K562 (cell line): Measurements from ENCODE around the gene LIMS1. TPM values are rescaled to one million over a fixed set of nuclear protein-coding genes. Genes with fewer than 3 reads are reported as not detected.

Experiments used
- ATAC-seq: fragments of 200-7000 bp; cut with Tn5 transposase; 3 replicates; pipeline ENCODE4 v1.9.1; 2020; ENCODE audit warnings: moderate library complexity
- BruUV-seq: library from RNA; stranded (reverse); fragments of 400-500 nt; replicated peaks from 2 replicates; lab custom pipeline; 2021; lab: Mats Ljungman, UMichigan
- CTCF ChIA-PET: fragments of 300-600 bp; formaldehyde crosslinking; extraction: SDS; loops from one replicate; lab custom pipeline; 2021; ENCODE audit warnings: low intra/inter-chr PET ratio; lab: Yijun Ruan, JAX
- POLR2A ChIA-PET: fragments of 300-600, 350-650 bp; sonication (Branson Sonifier 250); formaldehyde crosslinking; extraction: SDS; loops from one replicate; lab custom pipeline; 2021; ENCODE audit warnings: antibody characterized with exemption, inconsistent platforms; lab: Yijun Ruan, JAX
- DNase-seq, 4 experiments: peaks; one replicate each; pipeline versions ENCODE4 v3.0.0 to v3.0.0-alpha.2; 2011 to 2018; ENCODE audit warnings: low spot score in 3 of 4, mixed read lengths in 3 of 4; ENCODE audit errors: extremely low read depth in 1 of 4
- FAIRE-seq: peaks from 2 replicates; lab custom pipeline; 2011; peaks lifted over from hg19 to GRCh38; lab: Jason Lieb, UNC
- H2AFZ ChIP-seq: 2 replicates; pipeline ENCODE4 v1.6.0; 2011; ENCODE audit warnings: low read depth, low read length, control low read depth, inconsistent platforms
- H3K27ac ChIP-seq: fragments of 200-600 bp; 3 replicates; pipeline ENCODE4 v1.8.0; 2011; ENCODE audit warnings: low read depth, mild to moderate bottlenecking, control low read depth, inconsistent platforms, low read length, moderate library complexity, mixed read lengths; ENCODE audit errors: extremely low read depth
- H3K27me3 ChIP-seq, 2 experiments: fragments of 300-600 bp in 1 of 2; 2 replicates in 1 of 2; 3 replicates in 1 of 2; pipeline versions ENCODE4 v1.6.0 to v1.8.0; 2011; ENCODE audit warnings: inconsistent platforms in 2 of 2, low read length in 2 of 2, mild to moderate bottlenecking in 1 of 2, mixed read lengths in 1 of 2, moderate library complexity in 1 of 2; ENCODE audit not compliant: control insufficient read depth in 2 of 2, insufficient read depth in 2 of 2
- H3K36me3 ChIP-seq: fragments of 300-600 bp; 3 replicates; pipeline ENCODE4 v1.8.0; 2011; ENCODE audit warnings: mild to moderate bottlenecking, low read length, inconsistent platforms; ENCODE audit not compliant: control insufficient read depth, insufficient read depth
- H3K4me1 ChIP-seq, 2 experiments: fragments of 200-600 bp in 1 of 2; replicated peaks in 1 of 2; 2 replicates in 1 of 2; 3 replicates in 1 of 2; pipeline versions ENCODE4 v1.5.1 to v1.8.0; 2011; ENCODE audit warnings: inconsistent platforms in 2 of 2, low read length in 2 of 2, mild to moderate bottlenecking in 1 of 2, mixed read lengths in 1 of 2, moderate library complexity in 1 of 2; ENCODE audit not compliant: control insufficient read depth in 2 of 2, insufficient read depth in 2 of 2
- H3K4me2 ChIP-seq: 2 replicates; pipeline ENCODE4 v1.6.1; 2011; ENCODE audit warnings: low read length, control low read depth, inconsistent platforms, mixed read lengths; ENCODE audit not compliant: insufficient read depth
- H3K4me3 ChIP-seq: fragments of 200-600 bp; sonication (generic), shearing (Covaris generic); 2 replicates; pipeline ENCODE4 v1.5.1; 2016; ENCODE audit warnings: control low read depth, inconsistent platforms
- H3K79me2 ChIP-seq: fragments of 200-600 bp; 3 replicates; pipeline ENCODE4 v1.8.0; 2011; ENCODE audit warnings: low read length, inconsistent platforms; ENCODE audit not compliant: control insufficient read depth, insufficient read depth
- H3K9ac ChIP-seq, 2 experiments: 2 replicates each; pipeline versions ENCODE4 v1.6.0 to v1.6.1; 2011; ENCODE audit warnings: low read depth in 2 of 2, low read length in 2 of 2, control low read depth in 1 of 2, inconsistent platforms in 1 of 2, mild to moderate bottlenecking in 1 of 2, mixed read lengths in 1 of 2; ENCODE audit not compliant: insufficient read depth in 1 of 2
- H3K9me1 ChIP-seq: one replicate; pipeline ENCODE4 v1.6.0; 2011; ENCODE audit warnings: inconsistent platforms, mild to moderate bottlenecking, low read length, moderate library complexity; ENCODE audit not compliant: control insufficient read depth, insufficient read depth
- H3K9me3 ChIP-seq: replicated peaks from 2 replicates; pipeline ENCODE4 v1.5.1; 2011; ENCODE audit warnings: low read depth, low read length, inconsistent platforms; ENCODE audit not compliant: control insufficient read depth, insufficient read depth
- H4K20me1 ChIP-seq: replicated peaks from 2 replicates; pipeline ENCODE4 v1.6.1; 2011; ENCODE audit warnings: low read length, inconsistent platforms, mixed read lengths; ENCODE audit not compliant: control insufficient read depth, insufficient read depth
- COPS2 ChIP-seq: fragments of 450-650 bp; conservative IDR thresholded peaks from 2 replicates; pipeline ENCODE4 v1.6.1; 2016; ENCODE audit warnings: mild to moderate bottlenecking, moderate library complexity
- FOXK2 ChIP-seq, 2 experiments: fragments of 450-650 bp; IDR thresholded peaks in 1 of 2; conservative IDR thresholded peaks in 1 of 2; 2 replicates each; pipeline ENCODE4 v1.6.1; 2016; ENCODE audit warnings: low read depth in 2 of 2, mild to moderate bottlenecking in 1 of 2
- GATA2 ChIP-seq: sonication (generic); formaldehyde crosslinking; IDR thresholded peaks from 2 replicates; pipeline ENCODE4 v1.4.0; 2020; ENCODE audit warnings: mild to moderate bottlenecking, missing genetic modification reagents
- GTF2E2 ChIP-seq: fragments of 200-800 bp; sonication (Bioruptor generic); IDR thresholded peaks from 2 replicates; pipeline ENCODE4 v1.6.1; 2016; ENCODE audit warnings: missing genetic modification characterization, missing compliant biosample characterization
- HEY1 ChIP-seq: fragments of 250-450 bp; sonication (Bioruptor Pico); IDR thresholded peaks from 2 replicates; pipeline ENCODE4 v1.5.0; 2020; ENCODE audit warnings: mild to moderate bottlenecking, moderate library complexity, borderline replicate concordance
- HNRNPH1 ChIP-seq: fragments of 200-400 bp; formaldehyde crosslinking; optimal IDR thresholded peaks from 2 replicates; pipeline ENCODE3; 2017; ENCODE audit warnings: low read depth, mild to moderate bottlenecking, low read length, moderate library complexity
- LARP7 ChIP-seq: fragments of 450-650 bp; IDR thresholded peaks from 2 replicates; pipeline ENCODE4 v1.6.1; 2016
- MEF2A ChIP-seq: IDR thresholded peaks from 2 replicates; pipeline ENCODE4 v1.6.1; 2011; ENCODE audit warnings: low read depth, mild to moderate bottlenecking, low read length, moderate library complexity; ENCODE audit not compliant: control insufficient read depth
- NR2C2 ChIP-seq, 2 experiments: fragments of 200-800 bp in 1 of 2; sonication (Bioruptor generic) in 1 of 2; sonication (generic) in 1 of 2; formaldehyde crosslinking in 1 of 2; IDR thresholded peaks; 2 replicates each; pipeline versions ENCODE4 v1.6.1 to v1.8.0; 2016 to 2022; ENCODE audit warnings: mild to moderate bottlenecking in 1 of 2, missing compliant biosample characterization in 1 of 2, missing genetic modification characterization in 1 of 2, missing genetic modification reagents in 1 of 2
- SMARCA4 ChIP-seq: fragments of 450-650 bp; IDR thresholded peaks from 2 replicates; pipeline ENCODE4 v1.6.1; 2016
- SUPT5H ChIP-seq: fragments of 450-650 bp; IDR thresholded peaks from 2 replicates; pipeline ENCODE4 v1.6.1; 2016
- TAF1 ChIP-seq: IDR thresholded peaks from 2 replicates; pipeline ENCODE4 v1.6.1; 2011; ENCODE audit warnings: mild to moderate bottlenecking, low read length, moderate library complexity; ENCODE audit not compliant: insufficient read depth, control insufficient read depth, severe bottlenecking; ENCODE audit errors: extremely low read depth
- TCF3 ChIP-seq: sonication (generic); formaldehyde crosslinking; IDR thresholded peaks from 2 replicates; pipeline ENCODE4 v1.4.0; 2020; ENCODE audit warnings: mild to moderate bottlenecking, missing genetic modification reagents
- TCF7L2 ChIP-seq: fragments of 150-350 bp; IDR thresholded peaks from 2 replicates; pipeline ENCODE4 v1.6.1; 2016; ENCODE audit warnings: low read depth, mild to moderate bottlenecking, low read length, moderate library complexity
- THRAP3 ChIP-seq: fragments of 450-650 bp; IDR thresholded peaks from 2 replicates; pipeline ENCODE4 v1.6.1; 2016; ENCODE audit warnings: mild to moderate bottlenecking, inconsistent platforms, borderline replicate concordance
- ZFPM2 ChIP-seq: fragments of 250-450 bp; sonication (Bioruptor Pico); IDR thresholded peaks from 2 replicates; pipeline ENCODE4 v1.5.1; 2022; ENCODE audit warnings: mild to moderate bottlenecking
- WGBS: fragments of 100-300 bp; shearing (Covaris generic); methylation state at CpG from one replicate; pipeline ENCODE4 v1.1.6; 2016; ENCODE audit warnings: low coverage, mixed read lengths; ENCODE audit not compliant: insufficient coverage; ENCODE audit errors: missing lambda C conversion rate; 5-methylcytosine and 5-hydroxymethylcytosine counted together
- in situ Hi-C: fragments of 300-500 bp; cut with MboI; formaldehyde crosslinking; loops from 4 replicates; pipeline ENCODE4 v1.15.0; 2018; ENCODE audit warnings: inconsistent platforms, mixed read lengths
- intact Hi-C: fragments of 100-400 bp; cut with micrococcal nuclease; formaldehyde crosslinking; loops from 2 replicates; pipeline ENCODE4 v1.14.2; 2022
- polyA plus RNA-seq, 8 experiments: library from polyadenylated mRNA; depleted of rRNA in 4 of 8; stranded (reverse) in 5 of 8; unstranded in 3 of 8; fragments of >200 nt; fragmentation: Nextera tagmentation in 2 of 8; fragmentation: Illumina TruSeq in 1 of 8; extraction: Ambion mirVana in 2 of 8; extraction: Trizol in 1 of 8; gene quantifications; 2 replicates each; pipeline versions ENCODE4 v1.2.1 to v1.2.3, GENCODE V29; 2011 to 2014; ENCODE audit warnings: inconsistent platforms in 1 of 8, missing spikeins in 1 of 8
- total RNA-seq, 7 experiments: library from RNA; depleted of rRNA in 6 of 7; stranded (reverse); fragments of >200 nt in 6 of 7; fragmentation: Illumina TruSeq in 2 of 7; extraction: Trizol in 2 of 7; gene quantifications; 2 replicates each; pipeline versions ENCODE4 v1.2.1 to v1.2.3, GENCODE V29; 2011 to 2021; ENCODE audit warnings: low replicate concordance in 1 of 7
- TF ChIP-seq, protein P1 (sequence below): fragments of 450-650 bp; IDR thresholded peaks from 2 replicates; pipeline ENCODE4 v1.6.1; 2017; ENCODE audit warnings: antibody characterized with exemption, mild to moderate bottlenecking

Gene LIMS1
- total and polyA plus RNA-seq, 9 of the 15 experiments (the other 6 are each of a cell fraction or from before 2014, with no cell fraction given) = 52.8 to 134 (median 81.0) TPM

DNA sequence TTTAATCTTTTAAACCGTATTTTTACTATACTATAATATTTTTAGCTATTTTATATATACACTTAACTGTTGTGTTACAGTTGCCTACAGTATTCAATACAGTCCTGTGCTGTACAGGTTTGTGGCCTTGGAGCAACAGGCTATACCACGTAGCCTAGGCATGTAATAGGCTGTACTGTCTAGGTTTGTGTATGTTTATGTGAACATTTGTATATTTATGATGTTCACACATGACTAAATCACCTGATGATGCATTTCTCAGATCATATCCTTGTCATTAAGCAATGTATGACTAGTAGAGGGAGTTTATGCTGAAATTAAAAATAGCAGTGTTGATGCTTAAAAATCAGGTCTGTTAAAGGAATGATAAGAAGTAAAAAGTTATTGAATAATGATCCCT, 92.7 kb downstream of the LIMS1 start:
- no peak overlapping the region for H3K27ac ChIP-seq
- H3K4me3 ChIP-seq = no peak overlapping the region
- DNase-seq = no peak

More for the DNA sequence above, 92.7 kb downstream of the LIMS1 start:
- no peaks in the 10 kb centered on the region for H3K9me3 ChIP-seq
- ATAC-seq (no peak), FAIRE-seq (no peak)
- BruUV-seq = no TSS peak
- POLR2A ChIA-PET = interaction anchor here (3.0 kb wide), 1 partner anchor 10 kb away, joined by 20 read pairs; no protein-coding TSS in a partner anchor
- H2AFZ ChIP-seq = no peak overlapping the region
- H3K79me2 ChIP-seq = peaks cover 98% of the 10 kb centered on the region
- no peaks in the 10 kb centered on the region for H3K27me3 ChIP-seq
- no peaks in the 10 kb centered on the region; the same call in 1 of the 3 replicates for H3K36me3 ChIP-seq
- CTCF ChIA-PET = interaction anchor here (0.7 kb wide), 1 partner anchor 10 kb away, joined by 5 read pairs; no protein-coding TSS in a partner anchor
- TF ChIP-seq ZFPM2 (CRISPR knock-in tag) (no peak), LARP7 (no peak), NR2C2 (CRISPR knock-in tag; IDR thresholded peaks at IDR 0.05) (no peak), NR2C2 (tag; IDR thresholded peaks at IDR 0.05) (no peak), MEF2A (no peak), TCF7L2 (no peak), SUPT5H (no peak), TCF3 (no peak), THRAP3 (no peak), COPS2 (no peak), HNRNPH1 (no peak), FOXK2 (conservative IDR thresholded peaks at IDR 0.05 in 1 of 2, IDR thresholded peaks at IDR 0.05 in 1 of 2; ENCODE audit: low read depth in 2 of 2) (no peak), TAF1 (no peak), HEY1 (CRISPR knock-in tag) (no peak), GTF2E2 (no peak), SMARCA4 (no peak), GATA2 (CRISPR knock-in tag) (no peak)
- TF ChIP-seq, protein P1, sequence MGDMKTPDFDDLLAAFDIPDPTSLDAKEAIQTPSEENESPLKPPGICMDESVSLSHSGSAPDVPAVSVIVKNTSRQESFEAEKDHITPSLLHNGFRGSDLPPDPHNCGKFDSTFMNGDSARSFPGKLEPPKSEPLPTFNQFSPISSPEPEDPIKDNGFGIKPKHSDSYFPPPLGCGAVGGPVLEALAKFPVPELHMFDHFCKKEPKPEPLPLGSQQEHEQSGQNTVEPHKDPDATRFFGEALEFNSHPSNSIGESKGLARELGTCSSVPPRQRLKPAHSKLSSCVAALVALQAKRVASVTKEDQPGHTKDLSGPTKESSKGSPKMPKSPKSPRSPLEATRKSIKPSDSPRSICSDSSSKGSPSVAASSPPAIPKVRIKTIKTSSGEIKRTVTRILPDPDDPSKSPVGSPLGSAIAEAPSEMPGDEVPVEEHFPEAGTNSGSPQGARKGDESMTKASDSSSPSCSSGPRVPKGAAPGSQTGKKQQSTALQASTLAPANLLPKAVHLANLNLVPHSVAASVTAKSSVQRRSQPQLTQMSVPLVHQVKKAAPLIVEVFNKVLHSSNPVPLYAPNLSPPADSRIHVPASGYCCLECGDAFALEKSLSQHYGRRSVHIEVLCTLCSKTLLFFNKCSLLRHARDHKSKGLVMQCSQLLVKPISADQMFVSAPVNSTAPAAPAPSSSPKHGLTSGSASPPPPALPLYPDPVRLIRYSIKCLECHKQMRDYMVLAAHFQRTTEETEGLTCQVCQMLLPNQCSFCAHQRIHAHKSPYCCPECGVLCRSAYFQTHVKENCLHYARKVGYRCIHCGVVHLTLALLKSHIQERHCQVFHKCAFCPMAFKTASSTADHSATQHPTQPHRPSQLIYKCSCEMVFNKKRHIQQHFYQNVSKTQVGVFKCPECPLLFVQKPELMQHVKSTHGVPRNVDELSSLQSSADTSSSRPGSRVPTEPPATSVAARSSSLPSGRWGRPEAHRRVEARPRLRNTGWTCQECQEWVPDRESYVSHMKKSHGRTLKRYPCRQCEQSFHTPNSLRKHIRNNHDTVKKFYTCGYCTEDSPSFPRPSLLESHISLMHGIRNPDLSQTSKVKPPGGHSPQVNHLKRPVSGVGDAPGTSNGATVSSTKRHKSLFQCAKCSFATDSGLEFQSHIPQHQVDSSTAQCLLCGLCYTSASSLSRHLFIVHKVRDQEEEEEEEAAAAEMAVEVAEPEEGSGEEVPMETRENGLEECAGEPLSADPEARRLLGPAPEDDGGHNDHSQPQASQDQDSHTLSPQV = no peak
- in situ Hi-C loops = no loop called here
- no peak overlapping the region for H3K4me2 ChIP-seq
- intact Hi-C loops = no loop called here
- WGBS = 76% methylated on average over 2 of the region's 2 CpGs
- H3K9ac ChIP-seq = no peak overlapping the region
- no peaks in the 10 kb centered on the region; the same call in 1 of the 2 replicates for H4K20me1 ChIP-seq
- H3K4me1 ChIP-seq = peaks cover 4 to 30% of the 10 kb centered on the region in 2 experiments; a peak in 4 of 5 replicates
- peaks cover 4% of the 10 kb centered on the region for H3K9me1 ChIP-seq
